ENCODE results near the gene IL31RA. TPM values are rescaled to one million over a fixed set of nuclear protein-coding genes. Genes with fewer than 3 reads are reported as not detected.

IL31RA gene
- total RNA-seq, 4 donors from 2014 or later: 0.29 TPM; not detected in 3

DNA sequence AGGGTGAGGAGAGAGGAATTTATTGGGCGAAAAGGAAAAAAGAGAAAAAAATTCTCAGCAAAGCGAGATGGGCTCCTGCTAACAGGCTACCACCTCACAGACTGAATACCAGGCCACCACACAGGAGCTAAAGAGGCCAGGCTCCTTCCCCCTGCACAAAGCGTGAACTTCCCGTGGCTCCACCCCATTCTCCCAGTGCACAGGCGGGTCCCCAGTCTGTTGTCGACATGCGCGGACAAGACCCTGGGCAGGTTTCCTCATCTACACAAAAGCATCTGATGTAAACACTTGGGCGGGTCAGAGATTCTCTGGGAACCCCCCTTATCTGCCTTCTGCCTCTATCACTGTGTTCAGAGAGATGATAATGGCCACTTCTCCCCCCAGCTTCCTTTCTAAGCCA is 34.2 kb downstream of the IL31RA start:
- H3K4me1 ChIP-seq: no peaks in the 10 kb centered on the region
- H3K36me3 ChIP-seq: no peaks in the 10 kb centered on the region
- DNase-seq (no peak), ATAC-seq (no peak)
- TF ChIP-seq, protein P1, sequence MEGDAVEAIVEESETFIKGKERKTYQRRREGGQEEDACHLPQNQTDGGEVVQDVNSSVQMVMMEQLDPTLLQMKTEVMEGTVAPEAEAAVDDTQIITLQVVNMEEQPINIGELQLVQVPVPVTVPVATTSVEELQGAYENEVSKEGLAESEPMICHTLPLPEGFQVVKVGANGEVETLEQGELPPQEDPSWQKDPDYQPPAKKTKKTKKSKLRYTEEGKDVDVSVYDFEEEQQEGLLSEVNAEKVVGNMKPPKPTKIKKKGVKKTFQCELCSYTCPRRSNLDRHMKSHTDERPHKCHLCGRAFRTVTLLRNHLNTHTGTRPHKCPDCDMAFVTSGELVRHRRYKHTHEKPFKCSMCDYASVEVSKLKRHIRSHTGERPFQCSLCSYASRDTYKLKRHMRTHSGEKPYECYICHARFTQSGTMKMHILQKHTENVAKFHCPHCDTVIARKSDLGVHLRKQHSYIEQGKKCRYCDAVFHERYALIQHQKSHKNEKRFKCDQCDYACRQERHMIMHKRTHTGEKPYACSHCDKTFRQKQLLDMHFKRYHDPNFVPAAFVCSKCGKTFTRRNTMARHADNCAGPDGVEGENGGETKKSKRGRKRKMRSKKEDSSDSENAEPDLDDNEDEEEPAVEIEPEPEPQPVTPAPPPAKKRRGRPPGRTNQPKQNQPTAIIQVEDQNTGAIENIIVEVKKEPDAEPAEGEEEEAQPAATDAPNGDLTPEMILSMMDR (IDR thresholded peaks at IDR 0.05 in 4 of 5, conservative IDR thresholded peaks at IDR 0.05 in 1 of 5): no peak
- no peak for TF ChIP-seq POLR2A (IDR thresholded peaks at IDR 0.05)
- intact Hi-C loops (cut with DNase I; ENCODE audit: low total_unique reads): no loop called here
- H3K27ac ChIP-seq: no peak overlapping the region
- H3K9me3 ChIP-seq: no peaks in the 10 kb centered on the region
- no peaks in the 10 kb centered on the region for H3K27me3 ChIP-seq
- H3K4me3 ChIP-seq: no peak overlapping the region
- in situ Hi-C loops (cut with MboI; ENCODE audit: low sequenced_read_pairs in 4 of 4): no loop called here

DNA sequence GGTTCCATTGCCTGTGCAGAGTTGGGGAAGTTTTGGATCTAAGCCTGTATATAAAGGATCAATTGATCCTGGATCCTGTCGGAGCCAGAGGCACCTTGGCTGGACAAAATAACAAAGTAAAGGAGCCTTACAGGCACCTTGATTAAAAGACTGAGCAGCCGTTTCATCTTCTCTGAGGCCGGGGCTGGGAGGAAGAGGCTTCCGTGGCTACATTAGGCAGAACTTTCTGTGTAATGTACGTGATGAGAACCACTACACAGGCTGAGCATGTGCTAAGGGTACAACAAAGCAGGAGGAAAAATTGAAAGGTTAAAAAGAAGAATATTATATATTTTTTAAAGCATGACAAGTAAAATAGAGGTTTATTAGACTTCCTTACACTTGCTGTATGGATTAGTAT is 37.0 kb downstream of the IL31RA start:
- H3K4me1 ChIP-seq: no peaks in the 10 kb centered on the region
- in situ Hi-C loops (cut with MboI; ENCODE audit: low sequenced_read_pairs in 4 of 4): no loop called here
- H3K9me3 ChIP-seq: no peaks in the 10 kb centered on the region
- intact Hi-C loops (cut with DNase I; ENCODE audit: low total_unique reads): no loop called here
- H3K27me3 ChIP-seq: no peaks in the 10 kb centered on the region
- no peaks in the 10 kb centered on the region for H3K36me3 ChIP-seq
- no peak for ATAC-seq
- no peak overlapping the region for H3K4me3 ChIP-seq
- no peak for DNase-seq
- H3K27ac ChIP-seq: no peak overlapping the region
- TF ChIP-seq, protein P1 (IDR thresholded peaks at IDR 0.05 in 4 of 5, conservative IDR thresholded peaks at IDR 0.05 in 1 of 5): no peak
- TF ChIP-seq POLR2A (IDR thresholded peaks at IDR 0.05): no peak

DNA sequence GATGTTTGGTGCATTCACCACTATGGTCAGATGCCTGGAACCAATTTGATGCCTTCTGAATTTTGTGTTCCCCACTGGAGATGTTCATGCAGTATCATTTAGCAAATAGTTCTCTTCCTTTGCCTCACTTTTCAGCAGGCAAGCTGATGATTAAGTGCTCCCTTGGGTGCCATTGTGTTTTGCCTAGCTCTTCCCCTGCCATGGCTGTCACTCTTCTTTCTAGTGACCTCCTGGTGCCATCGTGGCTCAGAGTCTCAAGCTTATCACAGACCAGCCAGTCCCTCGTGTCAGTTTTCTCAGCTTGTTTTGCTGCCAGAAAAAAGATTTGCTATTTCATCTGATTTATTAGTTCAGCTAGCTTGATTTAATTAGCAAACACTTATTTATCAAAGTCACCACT is 41.3 kb downstream of the IL31RA start:
- Histone ChIP-seq H3K4me1 (no peaks in the 10 kb centered on the region), H3K27me3 (no peaks in the 10 kb centered on the region), H3K27ac (no peak overlapping the region), H3K4me3 (no peak overlapping the region), H3K36me3 (no peaks in the 10 kb centered on the region), H3K9me3 (no peaks in the 10 kb centered on the region)
- in situ Hi-C loops (cut with MboI; ENCODE audit: low sequenced_read_pairs in 4 of 4) (no loop called here), intact Hi-C loops (cut with DNase I; ENCODE audit: low total_unique reads) (no loop called here)
- no peak for TF ChIP-seq POLR2A (IDR thresholded peaks at IDR 0.05)
- TF ChIP-seq, protein P1 (IDR thresholded peaks at IDR 0.05 in 4 of 5, conservative IDR thresholded peaks at IDR 0.05 in 1 of 5): no peak
- ATAC-seq (no peak), DNase-seq (no peak)

DNA sequence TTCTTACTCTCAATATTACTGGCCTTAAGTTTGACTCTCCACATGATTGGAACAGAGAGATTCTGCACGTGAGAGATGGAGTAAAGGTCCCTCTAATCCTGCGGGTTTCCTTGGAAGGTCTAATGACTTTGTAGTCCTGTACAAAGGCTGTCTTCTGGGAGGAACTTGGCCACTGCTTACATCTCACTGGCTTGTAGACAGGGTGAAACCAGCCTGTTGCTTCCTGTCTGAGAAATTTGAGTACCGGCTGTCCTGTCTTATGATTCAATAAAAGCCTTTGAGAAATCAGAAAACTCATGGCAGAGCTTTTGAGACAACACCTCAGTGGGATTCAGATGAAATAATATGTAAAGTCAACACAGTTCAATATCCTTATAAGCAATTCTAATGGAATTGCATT is 43.0 kb downstream of the IL31RA start:
- no peak overlapping the region for H3K27ac ChIP-seq
- no peaks in the 10 kb centered on the region for H3K9me3 ChIP-seq
- no peaks in the 10 kb centered on the region for H3K4me1 ChIP-seq
- in situ Hi-C loops (cut with MboI; ENCODE audit: low sequenced_read_pairs in 4 of 4) (no loop called here), intact Hi-C loops (cut with DNase I; ENCODE audit: low total_unique reads) (no loop called here)
- no peak for ATAC-seq
- DNase-seq: no peak
- H3K27me3 ChIP-seq: no peaks in the 10 kb centered on the region
- no peaks in the 10 kb centered on the region for H3K36me3 ChIP-seq
- TF ChIP-seq, protein P1 (IDR thresholded peaks at IDR 0.05 in 4 of 5, conservative IDR thresholded peaks at IDR 0.05 in 1 of 5): no peak
- no peak for TF ChIP-seq POLR2A (IDR thresholded peaks at IDR 0.05)
- no peak overlapping the region for H3K4me3 ChIP-seq

DNA sequence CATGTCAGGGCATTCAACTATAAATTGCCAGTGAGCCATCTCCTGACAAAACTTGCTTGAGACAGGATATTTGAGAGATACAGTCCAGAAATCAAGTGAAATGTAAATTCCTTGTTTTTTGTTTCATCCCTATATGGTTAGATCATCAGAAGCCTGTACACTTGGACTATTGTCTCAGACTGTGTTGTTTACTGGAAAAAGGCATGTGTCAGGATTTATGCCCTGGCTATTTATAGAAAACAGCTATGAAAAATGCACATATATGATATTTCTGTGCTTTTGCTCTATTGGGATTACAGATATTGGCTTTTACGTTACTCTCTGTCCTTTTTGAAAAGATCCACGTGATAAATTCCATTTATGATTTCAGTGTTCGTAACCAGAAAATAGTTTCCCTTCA is 44.2 kb downstream of the IL31RA start:
- Histone ChIP-seq H3K36me3 (no peaks in the 10 kb centered on the region), H3K27me3 (no peaks in the 10 kb centered on the region), H3K4me3 (no peak overlapping the region), H3K9me3 (no peaks in the 10 kb centered on the region), H3K4me1 (peaks cover under 1 to 4% of the 10 kb centered on the region in 2 donors), H3K27ac (no peak overlapping the region)
- intact Hi-C loops (cut with DNase I; ENCODE audit: low total_unique reads): no loop called here
- TF ChIP-seq, protein P1 (IDR thresholded peaks at IDR 0.05 in 4 of 5, conservative IDR thresholded peaks at IDR 0.05 in 1 of 5): no peak
- no peak for TF ChIP-seq POLR2A (IDR thresholded peaks at IDR 0.05)
- in situ Hi-C loops (cut with MboI; ENCODE audit: low sequenced_read_pairs in 4 of 4): no loop called here
- ATAC-seq (no peak), DNase-seq (no peak)
